Measurements from ENCODE around the gene WEE1.

Gene WEE1

GRCh38 chr11:9567401-9567800 is 6.1 kb upstream of the WEE1 start:
- no peak for DNase-seq

GRCh38 chr11:9568161-9568853 is 5.2 kb upstream of the WEE1 start:
- DNase-seq: no peak

GRCh38 chr11:9568854-9569587 is 4.4 kb upstream of the WEE1 start:
- no peak for DNase-seq

- no peak for DNase-seq
Observed at GRCh38 chr11:9569588-9570164, 3.8 kb upstream of the WEE1 start.

- no peak for DNase-seq
Observed at GRCh38 chr11:9570313-9571025, 3.0 kb upstream of the WEE1 start.

GRCh38 chr11:9571071-9571762 is 2.3 kb upstream of the WEE1 start:
- DNase-seq: no peak

- no peak for DNase-seq
Observed at GRCh38 chr11:9571763-9572115, 1.7 kb upstream of the WEE1 start.

GRCh38 chr11:9573775-9574621 is 528 bp downstream of the WEE1 start:
- peak in 1 of 2 experiments; percentile 12 for DNase-seq

GRCh38 chr11:9574622-9575259 is 1.3 kb downstream of the WEE1 start:
- DNase-seq: peak in 1 of 2 experiments; percentile 17

GRCh38 chr11:9575260-9576240 is 2.1 kb downstream of the WEE1 start:
- no peak for DNase-seq

- DNase-seq: no peak
Observed at GRCh38 chr11:9576701-9577381, 3.4 kb downstream of the WEE1 start.

- DNase-seq: no peak
Observed at GRCh38 chr11:9577556-9577955, 4.1 kb downstream of the WEE1 start.

- no peak for DNase-seq
Observed at GRCh38 chr11:9580894-9581293, 7.4 kb downstream of the WEE1 start.

- no peak for DNase-seq
Observed at GRCh38 chr11:9581556-9582161, 8.2 kb downstream of the WEE1 start.

GRCh38 chr11:9590717-9591116 is 17.2 kb downstream of the WEE1 start:
- DNase-seq: no peak

GRCh38 chr11:9594267-9595046 is 21.0 kb downstream of the WEE1 start:
- DNase-seq: no peak

GRCh38 chr11:9596926-9597464 is 23.5 kb downstream of the WEE1 start:
- no peak for DNase-seq

- DNase-seq: no peak
Observed at GRCh38 chr11:9600166-9600565, 26.7 kb downstream of the WEE1 start.
